ENCODE data around the gene ABHD17A.

- TF ChIP-seq CTCF (IDR thresholded peaks at IDR 0.05) (no peak), POLR2A (IDR thresholded peaks at IDR 0.05) (no peak)
These were observed 32.6 kb downstream of the ABHD17A start for GRCh38 chr19:1852581-1853128.
